ENCODE results near the gene AQP2. TPM values are rescaled to one million over a fixed set of nuclear protein-coding genes. Genes with fewer than 3 reads are reported as not detected.

AQP2 gene
- total RNA-seq, 1 donor from 2014 or later: not detected

- DNase-seq: no peak
- no peak overlapping the region for H3K4me3 ChIP-seq
- H3K9me3 ChIP-seq (replicated peaks): no peaks in the 10 kb centered on the region
- no peak for TF ChIP-seq CTCF (IDR thresholded peaks at IDR 0.05; ENCODE audit: borderline replicate concordance)
- H3K4me1 ChIP-seq: peaks cover 22% of the 10 kb centered on the region
- no peak overlapping the region for H3K27ac ChIP-seq (replicated peaks)
- intact Hi-C loops (cut with micrococcal nuclease): loop anchor here (5.0 kb wide), 1 partner anchor 87 kb away; the partner anchor contains the start of gene ASIC1
- H3K27me3 ChIP-seq (ENCODE audit: low read depth): peaks cover 58% of the 10 kb centered on the region
- H3K36me3 ChIP-seq: no peaks in the 10 kb centered on the region
Observed at GRCh38 chr12:49969651-49970429, 19.3 kb downstream of the AQP2 start.

- Histone ChIP-seq H3K36me3 (no peaks in the 10 kb centered on the region), H3K27me3 (ENCODE audit: low read depth) (peaks cover 66% of the 10 kb centered on the region), H3K9me3 (replicated peaks) (no peaks in the 10 kb centered on the region), H3K27ac (replicated peaks) (no peak overlapping the region), H3K4me3 (no peak overlapping the region), H3K4me1 (peaks cover 28% of the 10 kb centered on the region)
- no peak for DNase-seq
- intact Hi-C loops (cut with micrococcal nuclease): no loop called here
- TF ChIP-seq CTCF (IDR thresholded peaks at IDR 0.05; ENCODE audit: borderline replicate concordance): no peak
Observed at GRCh38 chr12:49970658-49971057, 20.1 kb downstream of the AQP2 start.

GRCh38 chr12:49971141-49971540, 20.6 kb downstream of the AQP2 start:
- H3K4me1 ChIP-seq: peaks cover 28% of the 10 kb centered on the region
- H3K36me3 ChIP-seq: no peaks in the 10 kb centered on the region
- H3K9me3 ChIP-seq (replicated peaks): no peaks in the 10 kb centered on the region
- H3K4me3 ChIP-seq: no peak overlapping the region
- TF ChIP-seq CTCF (IDR thresholded peaks at IDR 0.05; ENCODE audit: borderline replicate concordance): no peak
- no peak for DNase-seq
- no peak overlapping the region for H3K27ac ChIP-seq (replicated peaks)
- H3K27me3 ChIP-seq (ENCODE audit: low read depth): peaks cover 71% of the 10 kb centered on the region
- intact Hi-C loops (cut with micrococcal nuclease): no loop called here

GRCh38 chr12:49972129-49972528, 21.6 kb downstream of the AQP2 start:
- TF ChIP-seq CTCF (IDR thresholded peaks at IDR 0.05; ENCODE audit: borderline replicate concordance): no peak
- intact Hi-C loops (cut with micrococcal nuclease): no loop called here
- H3K27me3 ChIP-seq (ENCODE audit: low read depth): peaks cover 79% of the 10 kb centered on the region
- no peaks in the 10 kb centered on the region for H3K36me3 ChIP-seq
- no peak overlapping the region for H3K27ac ChIP-seq (replicated peaks)
- H3K4me1 ChIP-seq: peaks cover 24% of the 10 kb centered on the region
- no peaks in the 10 kb centered on the region for H3K9me3 ChIP-seq (replicated peaks)
- DNase-seq: no peak
- no peak overlapping the region for H3K4me3 ChIP-seq

GRCh38 chr12:49972641-49973360, 22.3 kb downstream of the AQP2 start, which contains the start of gene AQP6:
Gene AQP6, plus strand, starts transcription at chr12:49972947. Its CDS starts 227 bp downstream, at chr12:49973174.
- intact Hi-C loops (cut with micrococcal nuclease): no loop called here
- H3K36me3 ChIP-seq: no peaks in the 10 kb centered on the region

More at GRCh38 chr12:49972641-49973360, 22.3 kb downstream of the AQP2 start, which contains the start of gene AQP6:
- no peak for DNase-seq
- Histone ChIP-seq H3K27me3 (ENCODE audit: low read depth) (peaks cover 72% of the 10 kb centered on the region), H3K4me1 (peaks cover 17% of the 10 kb centered on the region), H3K4me3 (no peak within 1 kb of the TSS), H3K9me3 (replicated peaks) (no peaks in the 10 kb centered on the region), H3K27ac (replicated peaks) (no peak within 1 kb of the TSS)
- no peak for TF ChIP-seq CTCF (IDR thresholded peaks at IDR 0.05; ENCODE audit: borderline replicate concordance)
